Vagina (tissue), 2 donors: Measurements from ENCODE around the gene PDLIM4.

Experiments used
- CTCF ChIP-seq, 3 experiments: fragments of 450-650 bp in 2 of 3; fragments of 200-600 bp in 1 of 3; sonication (generic) in 1 of 3; IDR thresholded peaks; one replicate each; pipeline ENCODE4 v1.5.1; 2017 to 2019; ENCODE audit warnings: antibody characterized with exemption in 3 of 3, mild to moderate bottlenecking in 2 of 3, moderate library complexity in 2 of 3
- POLR2A ChIP-seq, 2 donors: fragments of 450-650 bp; IDR thresholded peaks; one replicate each; pipeline ENCODE4 v1.6.1; 2017; ENCODE audit warnings: antibody characterized with exemption in 2 of 2, mild to moderate bottlenecking in 2 of 2, moderate library complexity in 2 of 2
- POLR2AphosphoS5 ChIP-seq, 2 donors: sonication (generic); formaldehyde crosslinking; IDR thresholded peaks; one replicate each; pipeline ENCODE4 v1.9.0; 2017; ENCODE audit warnings: antibody characterized with exemption in 2 of 2, mild to moderate bottlenecking in 2 of 2, low read depth in 1 of 2; ENCODE audit not compliant: insufficient read depth in 1 of 2

GRCh38 chr5:132298298-132299212, 41.1 kb downstream of the PDLIM4 start:
- TF ChIP-seq CTCF (IDR thresholded peaks at IDR 0.05), result no peak
- TF ChIP-seq POLR2A (IDR thresholded peaks at IDR 0.05), result no peak
- no peak for TF ChIP-seq POLR2AphosphoS5 (IDR thresholded peaks at IDR 0.05; ENCODE audit: insufficient read depth in 1 of 2, low read depth in 1 of 2)
